GM12891 (cell line): ENCODE results near the gene EYA2.
"Not testable (repeated sequence)": the region's sequence is repeated elsewhere in the genome, so short reads cannot be mapped to it uniquely, and the experiment has no call there.

Experiments
- DNase-seq: peaks from one replicate; pipeline ENCODE4 v3.0.0; 2011; ENCODE audit warnings: low spot score; ENCODE audit not compliant: insufficient read length
- FAIRE-seq: peaks from 2 replicates; lab custom pipeline; 2011; peaks lifted over from hg19 to GRCh38; lab: Jason Lieb, UNC
- PAX5 ChIP-seq: IDR thresholded peaks from 2 replicates; pipeline ENCODE4 v1.6.1; 2011; ENCODE audit warnings: low read length, moderate library complexity, mild to moderate bottlenecking; ENCODE audit not compliant: insufficient read depth, severe bottlenecking
- POLR2A ChIP-seq: IDR thresholded peaks from 2 replicates; pipeline ENCODE4 v1.6.1; 2011; ENCODE audit warnings: low read depth, low read length, control low read depth
- POLR2AphosphoS5 ChIP-seq: IDR thresholded peaks from 2 replicates; pipeline ENCODE4 v1.6.1; 2011; ENCODE audit warnings: low read depth, low read length, control low read depth
- POU2F2 ChIP-seq: IDR thresholded peaks from 2 replicates; pipeline ENCODE4 v1.6.1; 2011; ENCODE audit warnings: low read depth, mild to moderate bottlenecking, control low read depth, low read length, moderate library complexity
- SPI1 ChIP-seq: IDR thresholded peaks from 2 replicates; pipeline ENCODE4 v1.6.1; 2011; ENCODE audit warnings: low read depth, low read length, control low read depth
- TAF1 ChIP-seq: IDR thresholded peaks from 2 replicates; pipeline ENCODE4 v1.6.1; 2011; ENCODE audit warnings: low read depth, low read length, control low read depth

The EYA2 gene

GRCh38 chr20:46930640-46931339 lies 36.1 kb downstream of the EYA2 start:
- DNase-seq (no peak), FAIRE-seq (no peak)
- TF ChIP-seq SPI1 (no peak), POLR2AphosphoS5 (no peak), TAF1 (no peak), POLR2A (no peak), POU2F2 (no peak), PAX5 (no peak)

- TF ChIP-seq POU2F2 (no peak), PAX5 (no peak), SPI1 (no peak), POLR2A (no peak), TAF1 (no peak), POLR2AphosphoS5 (no peak)
- FAIRE-seq, result no peak
Observed at GRCh38 chr20:46931699-46932098, 37.1 kb downstream of the EYA2 start.

DNA sequence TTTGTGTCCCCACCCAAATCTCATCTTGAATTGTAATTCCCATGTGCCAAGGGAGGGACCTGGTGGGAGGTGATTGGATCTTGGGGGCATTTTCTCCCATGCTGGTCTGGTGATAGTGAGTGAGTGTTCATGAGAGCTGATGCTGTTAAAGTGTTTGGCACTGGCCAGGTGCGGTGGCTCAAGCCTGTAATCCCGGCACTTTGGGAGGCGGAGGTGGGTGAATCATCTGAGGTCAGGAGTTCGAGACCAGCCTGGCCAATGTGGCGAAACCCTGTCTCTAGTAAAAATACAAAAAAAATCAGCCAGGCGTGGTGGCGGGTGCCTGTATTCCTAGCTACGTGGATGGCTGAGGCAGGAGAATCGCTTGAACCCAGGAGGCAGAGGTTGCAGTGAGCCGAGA lies 37.8 kb downstream of the EYA2 start:
- FAIRE-seq, DNase-seq: not testable (repeated sequence)

More at GRCh38 chr20:46931699-46932098, 37.1 kb downstream of the EYA2 start:
- DNase-seq, result no peak

DNA sequence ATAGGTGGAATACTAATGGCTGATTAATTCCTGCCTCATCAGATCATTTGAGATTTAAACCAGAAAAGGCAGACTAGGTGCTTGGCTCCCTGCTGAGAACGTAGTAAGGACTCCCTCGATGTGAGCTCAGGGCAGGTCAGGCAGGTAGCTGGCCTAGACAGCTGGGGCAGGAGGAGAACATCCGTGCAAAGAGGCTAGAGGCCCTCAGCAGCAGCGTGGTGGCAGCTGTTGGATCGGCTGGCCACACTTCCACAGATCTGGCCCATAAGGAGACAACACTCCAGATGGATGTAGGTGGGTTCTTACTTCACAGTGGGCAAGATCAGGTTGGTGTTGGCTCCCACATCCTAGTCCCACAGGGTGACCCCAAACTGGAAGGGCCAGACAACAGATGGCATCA lies 38.5 kb downstream of the EYA2 start:
- DNase-seq, result no peak
- TF ChIP-seq POLR2A (no peak), TAF1 (no peak), POLR2AphosphoS5 (no peak), POU2F2 (no peak), SPI1 (no peak), PAX5 (no peak)
- FAIRE-seq, result no peak

GRCh38 chr20:46934746-46935287 lies 40.2 kb downstream of the EYA2 start:
- FAIRE-seq (no peak), DNase-seq (no peak)
- TF ChIP-seq POLR2A, result no peak
- no peak for TF ChIP-seq TAF1
- no peak for TF ChIP-seq POU2F2
- TF ChIP-seq POLR2AphosphoS5, result no peak
- no peak for TF ChIP-seq PAX5
- TF ChIP-seq SPI1, result no peak

DNA sequence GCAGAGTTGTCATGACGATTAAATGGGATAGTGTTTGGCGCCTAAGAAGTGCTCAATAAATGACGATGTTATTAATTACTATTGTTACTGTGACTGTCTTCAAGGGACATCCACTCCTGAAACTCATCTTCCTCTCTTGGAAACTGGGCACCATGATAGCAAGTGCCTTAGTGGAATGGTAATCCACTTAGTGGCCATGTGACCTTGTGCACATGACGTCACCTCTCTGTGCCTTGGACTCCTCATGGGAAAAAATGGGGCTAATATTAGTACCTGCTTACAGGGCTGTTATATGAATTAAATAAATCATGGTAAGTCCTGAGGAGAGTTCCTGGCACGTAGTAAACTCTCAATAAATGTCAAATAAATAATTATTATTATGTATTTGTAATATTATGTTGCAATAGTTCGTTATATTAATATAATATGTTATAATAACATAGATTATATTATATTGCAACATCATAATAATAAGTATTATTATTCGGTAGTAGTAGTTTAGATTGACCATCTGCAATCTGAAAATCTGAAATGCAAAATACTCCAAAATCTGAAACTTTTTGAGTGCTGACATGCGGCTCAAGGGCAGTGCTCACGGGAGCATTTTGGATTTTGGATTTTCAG lies 40.9 kb downstream of the EYA2 start:
- TF ChIP-seq POLR2AphosphoS5 (no peak), SPI1 (no peak), TAF1 (no peak), PAX5 (no peak), POU2F2 (no peak), POLR2A (no peak)
- DNase-seq (no peak), FAIRE-seq (no peak)

DNA sequence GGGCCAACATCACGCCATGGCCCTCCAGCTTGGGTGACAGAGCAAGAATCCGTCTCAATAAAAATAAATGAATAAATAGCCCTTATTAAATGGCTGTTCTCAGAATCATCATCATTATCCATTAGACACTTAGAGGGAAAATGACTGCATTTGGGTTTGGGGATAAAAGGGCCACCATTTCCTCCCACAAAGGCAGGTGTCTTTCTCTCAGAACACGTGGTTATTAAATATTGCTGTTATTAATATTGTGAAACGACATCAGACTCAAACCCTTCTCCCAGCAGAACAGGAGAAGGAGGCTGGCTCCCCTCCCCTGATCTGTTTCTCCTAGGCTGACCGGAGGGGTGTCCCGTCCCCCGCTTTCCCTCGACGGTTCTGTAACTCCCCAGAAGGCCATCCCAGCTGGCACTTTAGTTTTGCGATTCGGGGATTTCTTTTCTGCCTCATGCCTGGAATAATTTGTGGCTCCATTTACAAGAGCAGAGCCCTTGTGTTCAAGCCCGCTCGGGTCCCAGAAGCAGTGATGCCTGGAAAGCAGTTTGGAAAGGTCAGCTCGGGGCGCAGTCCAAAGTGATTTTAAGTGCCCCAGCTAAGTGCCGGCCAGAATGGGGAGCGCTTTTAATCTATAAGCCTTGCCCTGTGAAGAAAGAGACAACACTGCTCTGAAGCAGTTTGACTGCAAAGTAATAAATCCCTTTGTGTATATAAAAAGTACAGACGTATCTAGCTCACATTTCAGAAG lies 41.9 kb downstream of the EYA2 start:
- no peak for DNase-seq
- TF ChIP-seq PAX5, result no peak
- FAIRE-seq, result no peak

- FAIRE-seq (no peak), DNase-seq (no peak)
- no peak for TF ChIP-seq TAF1
Observed at GRCh38 chr20:46937157-46937523, 42.5 kb downstream of the EYA2 start.

- FAIRE-seq, result no peak
Observed at GRCh38 chr20:46937533-46938226, 43.0 kb downstream of the EYA2 start.

More at GRCh38 chr20:46937533-46938226, 43.0 kb downstream of the EYA2 start:
- TF ChIP-seq POU2F2 (no peak), SPI1 (no peak), POLR2A (no peak), POLR2AphosphoS5 (no peak), TAF1 (no peak), PAX5 (no peak)
- DNase-seq, result no peak
